ENCODE data around the gene NEAT1.
"Not testable (repeated sequence)": the region's sequence is repeated elsewhere in the genome, so short reads cannot be mapped to it uniquely, and the experiment has no call there.

NEAT1 gene

GRCh38 chr11:65411681-65412070, 10.9 kb upstream of the NEAT1 start:
- no peak for DNase-seq

- no peak for DNase-seq
Observed at GRCh38 chr11:65412271-65413076, 10.1 kb upstream of the NEAT1 start.

DNA sequence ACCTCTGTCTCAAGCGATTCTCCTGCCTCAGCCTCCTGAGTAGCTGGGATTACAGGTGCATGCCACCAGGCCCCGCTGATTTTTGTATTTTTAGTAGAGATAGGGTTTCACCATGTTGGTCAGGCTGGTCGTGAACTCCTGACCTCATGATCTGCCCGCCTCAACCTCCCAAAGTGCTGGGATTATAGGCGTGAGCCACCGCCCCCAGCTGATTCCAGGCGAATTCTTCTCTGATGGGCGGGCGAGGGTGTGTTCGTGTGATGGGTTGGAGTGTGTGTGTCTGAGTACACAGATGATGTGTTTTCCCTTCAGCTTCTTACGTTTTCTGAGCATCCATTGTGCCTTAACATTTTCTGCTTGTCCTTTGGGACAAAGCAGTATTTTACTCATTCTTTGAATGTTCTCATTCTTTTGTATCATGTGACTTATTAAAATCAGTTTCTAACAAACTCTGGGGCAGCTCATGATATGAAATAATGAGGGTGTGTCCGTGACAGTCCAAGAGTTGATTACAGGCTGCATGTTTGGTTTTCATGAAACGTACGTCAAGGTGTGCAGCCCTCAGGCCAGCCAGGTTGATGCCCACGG, 9.4 kb upstream of the NEAT1 start:
- not testable (repeated sequence) for DNase-seq

DNA sequence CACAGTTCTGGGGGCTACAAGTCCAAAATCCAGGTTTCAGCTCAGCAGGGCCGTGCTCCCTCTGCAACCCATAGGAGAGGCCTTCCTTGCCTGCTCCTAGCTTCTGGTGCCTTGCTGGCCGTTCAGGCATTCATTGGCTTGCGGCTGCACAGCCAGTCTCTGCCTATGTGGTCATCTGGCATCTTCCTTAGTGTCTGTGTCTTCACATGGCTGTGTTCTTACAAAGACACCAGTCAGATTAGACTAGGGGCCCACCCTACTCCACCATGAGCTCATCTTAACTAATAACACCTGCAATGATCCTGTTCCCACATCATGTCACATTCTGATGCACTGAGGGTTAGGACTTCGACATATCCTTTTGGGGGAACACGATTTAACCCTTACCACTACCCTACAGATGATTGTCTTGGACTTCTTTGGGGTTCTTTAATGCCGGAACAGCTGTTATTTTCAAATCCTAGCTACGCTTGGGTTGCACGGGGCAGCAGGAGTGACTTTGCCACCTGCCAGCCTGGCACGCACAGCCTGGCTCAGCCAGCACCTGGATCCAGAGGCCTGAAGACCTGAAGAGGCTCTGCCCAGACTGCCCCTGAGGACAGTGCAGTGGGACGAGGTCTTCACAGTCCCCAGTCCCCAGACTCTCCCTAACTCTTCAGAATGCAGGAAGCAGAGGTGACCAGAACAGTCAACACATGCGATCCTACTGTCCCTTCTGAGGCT, 7.7 kb upstream of the NEAT1 start:
- DNase-seq = no peak

DNA sequence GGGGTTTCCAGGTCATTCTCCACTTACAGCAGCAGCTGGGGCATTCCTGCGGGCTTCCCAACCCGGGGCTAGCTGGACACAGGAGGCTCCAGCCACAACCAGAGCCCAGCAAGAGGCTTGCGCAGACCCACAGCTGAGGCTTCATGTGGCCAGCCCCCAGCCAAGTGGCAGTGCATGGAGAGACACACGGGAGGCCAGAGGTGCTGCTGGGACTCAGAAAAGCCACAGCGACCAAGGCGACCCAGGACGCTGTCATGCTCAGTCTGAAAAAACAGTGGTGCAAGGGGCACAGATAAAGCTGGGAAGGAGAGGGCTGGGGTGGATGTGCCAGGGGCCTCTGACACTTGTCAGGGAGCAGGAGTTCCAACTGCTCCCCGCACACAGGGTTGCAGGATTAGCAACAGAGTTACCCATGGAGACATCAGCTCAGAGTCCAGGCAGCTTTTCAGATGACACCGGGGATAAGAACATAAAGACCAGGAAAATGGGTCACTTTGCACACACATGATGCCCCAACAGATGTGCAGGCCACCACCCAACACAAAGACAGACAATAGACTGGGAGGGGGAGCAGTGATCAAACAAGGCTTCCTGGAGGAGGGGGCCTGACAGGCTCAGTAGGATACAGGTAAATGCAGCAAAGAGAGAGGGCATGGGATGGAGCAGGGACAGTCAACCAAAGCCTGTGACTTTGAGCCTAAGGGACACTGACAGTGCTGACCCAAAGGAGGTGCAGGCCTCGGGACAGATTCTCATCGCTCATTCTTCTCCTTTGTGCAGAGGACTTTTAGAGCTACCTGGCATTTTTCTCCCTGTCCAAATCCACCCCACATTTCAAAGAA, 6.9 kb upstream of the NEAT1 start:
- no peak for DNase-seq

DNA sequence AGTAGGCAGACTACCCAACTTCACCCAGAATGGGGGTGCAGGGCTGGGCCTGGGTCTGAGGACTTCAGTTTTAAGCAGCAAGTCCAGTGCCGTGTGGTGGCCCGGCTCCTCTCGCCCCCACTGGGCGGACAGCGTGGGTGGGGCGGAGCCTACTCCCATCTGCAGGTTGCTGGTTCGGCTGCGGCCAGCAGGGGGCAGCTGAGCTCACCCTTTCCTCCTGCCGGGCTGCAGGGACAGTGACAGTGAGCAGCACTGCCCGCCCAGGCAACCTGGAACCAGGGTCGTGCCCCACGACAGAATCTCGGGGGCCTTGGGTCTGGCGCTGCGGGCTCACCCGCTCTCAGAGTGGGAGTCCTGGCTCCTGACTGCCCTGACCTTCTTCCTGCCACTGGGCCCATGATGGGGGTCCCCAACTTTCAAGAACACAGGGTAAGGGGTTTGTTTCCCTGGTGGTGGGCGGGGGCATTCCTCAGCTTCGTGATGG, 6.2 kb upstream of the NEAT1 start:
- peak; percentile 56 for DNase-seq

- DNase-seq = no peak
Observed at GRCh38 chr11:65416841-65417701, 5.5 kb upstream of the NEAT1 start.

- no peak for DNase-seq
Observed at GRCh38 chr11:65417702-65418430, 4.7 kb upstream of the NEAT1 start.

GRCh38 chr11:65418431-65418680, 4.2 kb upstream of the NEAT1 start:
- DNase-seq = no peak

- DNase-seq = peak; percentile 90
Observed at GRCh38 chr11:65418681-65419459, 3.7 kb upstream of the NEAT1 start.

DNA sequence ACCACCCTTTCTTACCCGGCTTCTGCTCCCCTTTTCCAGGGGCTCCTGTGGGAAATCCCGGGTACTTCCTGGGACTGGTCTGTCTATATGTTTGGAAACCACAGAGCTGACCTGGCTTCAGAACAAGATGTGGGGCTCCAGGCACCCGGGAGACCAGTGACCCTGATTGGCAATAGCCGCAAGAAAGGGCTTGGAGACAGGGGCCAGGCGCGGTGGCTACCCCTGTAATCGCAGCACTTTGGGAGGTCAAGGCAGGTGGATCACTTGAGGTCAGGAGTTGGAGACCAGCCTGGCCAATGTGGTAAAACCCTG, 3.2 kb upstream of the NEAT1 start:
- no peak for DNase-seq

DNA sequence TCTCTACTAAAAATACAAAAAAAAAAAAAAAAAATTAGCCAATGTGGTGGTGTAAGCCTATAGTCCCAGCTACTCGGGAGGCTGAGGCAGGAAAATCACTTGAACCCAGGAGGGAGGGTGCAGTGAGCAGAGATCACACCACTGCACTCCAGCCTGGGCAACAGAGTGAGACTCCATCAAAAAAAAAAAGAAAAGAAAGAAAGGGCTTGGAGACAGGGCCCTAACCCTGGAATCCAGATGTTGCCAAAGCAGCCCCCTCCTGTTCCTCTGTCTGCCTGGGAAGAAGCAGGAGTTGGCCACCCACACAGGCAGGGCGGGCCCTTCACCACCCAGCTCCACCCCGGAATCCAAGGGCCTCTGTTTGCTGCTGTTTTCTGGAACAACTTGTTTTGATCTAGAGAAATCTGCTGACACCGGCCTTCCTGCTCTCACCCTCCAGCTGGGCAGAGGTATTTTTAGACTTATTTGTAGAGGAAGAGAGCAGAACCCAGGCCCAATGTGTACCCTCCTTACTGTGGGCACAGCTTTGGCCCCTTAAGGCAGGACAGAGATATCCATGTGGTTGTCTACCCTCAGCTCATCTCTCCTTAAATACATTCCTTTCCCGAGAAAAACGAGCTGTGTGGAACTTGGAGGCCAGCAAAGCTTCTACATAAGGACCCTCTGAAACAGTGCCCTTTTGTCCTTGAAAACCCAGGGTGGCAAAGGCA, 2.7 kb upstream of the NEAT1 start:
- DNase-seq = no peak

- DNase-seq = no peak
Observed at GRCh38 chr11:65420506-65420905, 2.1 kb upstream of the NEAT1 start.

DNA sequence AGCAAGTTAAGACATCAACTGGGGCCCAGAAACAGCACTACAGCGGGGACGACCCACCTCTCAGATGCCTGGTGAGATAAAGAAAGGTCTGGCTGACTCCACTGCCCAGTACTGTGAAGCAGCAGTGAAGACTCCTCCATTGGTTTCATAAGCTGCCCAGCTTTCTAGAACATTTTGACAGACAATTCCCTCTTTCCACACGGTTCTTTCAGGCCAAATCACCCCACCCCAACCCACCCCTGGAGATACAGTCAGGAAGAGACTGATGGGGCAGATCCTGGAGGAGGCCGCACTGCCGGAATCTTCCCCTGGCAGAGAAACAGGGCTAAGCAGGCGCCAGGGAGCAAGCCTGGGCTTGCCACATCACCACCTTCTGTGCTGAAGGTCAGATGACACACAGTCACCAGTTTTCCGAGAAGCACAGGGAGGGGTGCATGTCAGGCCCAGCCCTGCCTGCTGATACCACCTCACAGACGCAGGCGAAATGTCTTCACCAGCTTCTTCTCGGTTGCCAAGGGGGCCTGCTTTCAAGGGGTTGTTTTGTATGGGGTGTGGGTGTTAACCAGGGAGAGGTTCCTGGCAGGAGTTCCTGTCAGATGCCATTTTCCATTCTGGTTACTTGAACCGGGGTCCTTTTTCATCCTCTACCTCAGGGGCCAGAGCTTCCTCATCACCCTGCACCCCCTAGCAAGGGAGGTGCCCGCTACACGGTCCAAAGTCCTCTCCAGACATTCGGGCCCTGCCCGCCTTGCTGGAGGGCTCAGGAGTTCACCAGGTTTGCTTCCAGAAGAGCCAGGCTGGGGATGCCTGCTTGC, 1.4 kb upstream of the NEAT1 start:
- no peak for DNase-seq

DNA sequence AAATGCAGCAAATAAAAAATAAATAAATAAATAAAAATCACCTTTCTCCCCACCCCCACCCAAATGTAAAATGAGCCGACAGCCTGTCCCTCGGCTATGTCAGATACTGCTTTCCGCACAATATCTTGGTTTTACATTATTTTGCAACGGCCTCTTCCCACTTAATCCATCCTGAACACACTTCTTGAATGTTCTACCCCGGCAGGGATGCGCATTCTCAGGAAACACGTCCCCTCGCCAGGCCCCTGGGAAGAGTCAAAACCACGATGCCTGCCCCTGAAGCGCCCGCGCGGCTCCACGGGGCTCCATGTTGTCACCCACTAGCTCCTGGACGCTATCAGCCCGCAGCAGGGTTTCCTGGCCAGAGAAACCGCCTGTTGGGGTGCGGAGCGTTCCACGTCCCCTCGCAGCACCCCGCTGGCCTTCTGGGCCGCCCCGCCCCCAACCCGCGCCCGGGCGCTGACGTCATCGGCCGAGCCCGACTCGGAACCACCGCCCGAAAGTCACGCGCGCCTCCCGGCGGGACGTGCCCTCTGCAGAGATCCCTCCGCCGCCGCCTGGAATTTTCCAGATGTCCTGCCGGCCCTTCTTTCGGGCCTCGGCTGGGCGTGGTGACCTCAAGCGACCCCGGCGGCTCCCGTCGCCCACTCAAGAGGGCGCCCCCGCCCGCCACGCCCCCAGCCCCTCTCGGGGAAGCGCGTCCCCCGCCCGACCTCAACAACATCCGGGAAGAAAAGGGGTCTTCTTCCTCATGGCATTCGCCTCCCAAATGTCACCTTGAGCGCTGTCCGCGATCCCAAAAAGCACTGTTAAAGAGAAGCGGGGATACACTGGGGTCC, 585 bp upstream of the NEAT1 start:
- DNase-seq = no peak

DNA sequence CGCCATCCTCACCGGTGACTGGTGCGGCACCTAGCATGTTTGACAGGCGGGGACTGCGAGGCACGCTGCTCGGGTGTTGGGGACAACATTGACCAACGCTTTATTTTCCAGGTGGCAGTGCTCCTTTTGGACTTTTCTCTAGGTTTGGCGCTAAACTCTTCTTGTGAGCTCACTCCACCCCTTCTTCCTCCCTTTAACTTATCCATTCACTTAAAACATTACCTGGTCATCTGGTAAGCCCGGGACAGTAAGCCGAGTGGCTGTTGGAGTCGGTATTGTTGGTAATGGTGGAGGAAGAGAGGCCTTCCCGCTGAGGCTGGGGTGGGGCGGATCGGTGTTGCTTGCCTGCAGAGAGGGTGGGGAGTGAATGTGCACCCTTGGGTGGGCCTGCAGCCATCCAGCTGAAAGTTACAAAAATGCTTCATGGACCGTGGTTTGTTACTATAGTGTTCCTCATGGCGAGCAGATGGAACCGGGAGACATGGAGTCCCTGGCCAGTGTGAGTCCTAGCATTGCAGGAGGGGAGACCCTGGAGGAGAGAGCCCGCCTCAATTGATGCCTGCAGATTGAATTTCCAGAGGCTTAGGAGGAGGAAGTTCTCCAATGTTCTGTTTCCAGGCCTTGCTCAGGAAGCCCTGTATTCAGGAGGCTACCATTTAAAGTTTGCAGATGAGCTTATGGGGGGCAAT, 1.1 kb downstream of the NEAT1 start:
- DNase-seq = no peak

GRCh38 chr11:65424205-65425104, 1.9 kb downstream of the NEAT1 start:
- DNase-seq = no peak

Measured in NCI-H1048 (cell line).